ENCODE results near the gene RANBP2.

- TF ChIP-seq CTCF (IDR thresholded peaks at IDR 0.05; ENCODE audit: low read depth, low read length) (no peak), EZH2phosphoT487 (IDR thresholded peaks at IDR 0.05; ENCODE audit: low read depth) (no peak)
These were observed 92.0 kb downstream of the RANBP2 start for GRCh38 chr2:108810993-108811957.

All from OCI-LY3 (cell line).